Measurements from ENCODE around the gene SRPK3. TPM values are rescaled to one million over a fixed set of nuclear protein-coding genes. Genes with fewer than 3 reads are reported as not detected.
A peak's percentile ranks its signal among the peaks of the same experiment; 100 is the strongest.

The SRPK3 gene
- polyA plus RNA-seq, 1 of the 3 experiments (the other 2 are of a cell fraction), result 0.74 TPM

GRCh38 chrX:153772316-153773217 lies 8.3 kb upstream of the SRPK3 start:
- H3K79me2 ChIP-seq (ENCODE audit: insufficient read depth), result no peaks in the 10 kb centered on the region
- no peak overlapping the region for H3K9ac ChIP-seq
- H4K20me1 ChIP-seq (ENCODE audit: insufficient read depth), result no peaks in the 10 kb centered on the region
- no peak overlapping the region for H2AFZ ChIP-seq (ENCODE audit: low read depth)
- no peak overlapping the region for H3K4me2 ChIP-seq
- POLR2A ChIA-PET, result no interaction called here
- TF ChIP-seq FOXJ3 (CRISPR knock-in tag; IDR thresholded peaks at IDR 0.05), result no peak
- TF ChIP-seq GABPA (IDR thresholded peaks at IDR 0.05; ENCODE audit: low read depth), result no peak
- TF ChIP-seq SMC3 (IDR thresholded peaks at IDR 0.05; ENCODE audit: low read depth, low read length), result no peak
- no peak for TF ChIP-seq MXI1 (IDR thresholded peaks at IDR 0.05; ENCODE audit: low read depth, low read length)
- no peak for TF ChIP-seq EZH2phosphoT487 (IDR thresholded peaks at IDR 0.05; ENCODE audit: borderline replicate concordance, low read depth)
- no peaks in the 10 kb centered on the region for H3K27me3 ChIP-seq (ENCODE audit: insufficient read depth)
- CTCF ChIA-PET, result interaction anchor here (0.8 to 1.2 kb wide), 3 partner anchors 8 to 174 kb away, joined by 3 to 6 read pairs (median 5); partner anchors contain the start of gene PLXNB3
- H3K4me3 ChIP-seq (ENCODE audit: low read depth in 2 of 2, low read length in 1 of 2), result no peak overlapping the region
- H3F3A ChIP-seq (replicated peaks; ENCODE audit: insufficient read depth), result no peaks in the 10 kb centered on the region
- no peaks in the 10 kb centered on the region for H3K9me2 ChIP-seq
- H3K36me3 ChIP-seq (replicated peaks in 1 of 2; ENCODE audit: control insufficient read depth in 1 of 2, insufficient read depth in 2 of 2, low read length in 1 of 2), result peaks cover 0 to 4% of the 10 kb centered on the region in 2 experiments
- WGBS (ENCODE audit: low lambda C conversion rate), result 49% methylated on average over 6 of the region's 21 CpGs
- no peak overlapping the region for H3K27ac ChIP-seq (ENCODE audit: low read depth in 2 of 2, low read length in 1 of 2)
- H3K9me3 ChIP-seq, result no peaks in the 10 kb centered on the region
- H3K4me1 ChIP-seq (ENCODE audit: control insufficient read depth in 1 of 2, insufficient read depth in 2 of 2, low read depth in 1 of 2, low read length in 1 of 2), result no peaks in the 10 kb centered on the region
- peak; percentile 30 for DNase-seq

DNA sequence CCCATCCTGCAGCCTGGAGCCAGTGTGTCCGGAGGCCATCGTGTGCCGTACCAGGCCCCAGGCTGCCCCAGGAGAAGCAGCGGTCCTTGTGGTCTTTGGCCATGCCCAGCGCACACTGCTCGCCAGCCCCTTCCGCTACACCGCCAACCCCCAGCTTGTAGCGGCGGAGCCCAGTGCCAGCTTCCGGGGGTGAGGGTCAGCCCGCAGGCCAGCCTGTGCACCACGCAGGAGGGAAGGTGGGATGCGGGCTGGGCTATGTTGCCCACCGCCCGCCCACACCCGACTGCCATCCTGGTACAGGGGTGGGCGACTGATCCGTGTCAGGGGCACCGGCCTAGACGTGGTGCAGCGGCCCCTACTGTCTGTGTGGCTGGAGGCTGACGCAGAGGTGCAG lies 7.6 kb upstream of the SRPK3 start:
- POLR2A ChIA-PET, result no interaction called here
- Histone ChIP-seq H3K4me1 (ENCODE audit: control insufficient read depth in 1 of 2, insufficient read depth in 2 of 2, low read depth in 1 of 2, low read length in 1 of 2) (no peaks in the 10 kb centered on the region), H3K4me3 (ENCODE audit: low read depth in 2 of 2, low read length in 1 of 2) (no peak overlapping the region)

GRCh38 chrX:153773741-153774575 lies 6.9 kb upstream of the SRPK3 start:
- H3K27ac ChIP-seq (ENCODE audit: low read depth in 2 of 2, low read length in 1 of 2), result no peak overlapping the region
- ChIA-PET CTCF (interaction anchor here (1.3 kb wide), 1 partner anchor 149 kb away, joined by 3 read pairs; no protein-coding TSS in a partner anchor), POLR2A (no interaction called here)
- no peaks in the 10 kb centered on the region for H3K4me1 ChIP-seq (ENCODE audit: control insufficient read depth in 1 of 2, insufficient read depth in 2 of 2, low read depth in 1 of 2, low read length in 1 of 2)
- no peaks in the 10 kb centered on the region for H3K9me3 ChIP-seq
- 79% methylated on average over 18 of the region's 48 CpGs for WGBS (ENCODE audit: low lambda C conversion rate)
- H3K4me2 ChIP-seq, result no peak overlapping the region
- no peaks in the 10 kb centered on the region for H3K27me3 ChIP-seq (ENCODE audit: insufficient read depth)
- H4K20me1 ChIP-seq (ENCODE audit: insufficient read depth), result no peaks in the 10 kb centered on the region
- no peak overlapping the region for H3K9ac ChIP-seq
- H2AFZ ChIP-seq (ENCODE audit: low read depth), result no peak overlapping the region
- no peak overlapping the region for H3K4me3 ChIP-seq (ENCODE audit: low read depth in 2 of 2, low read length in 1 of 2)
- H3K9me2 ChIP-seq, result no peaks in the 10 kb centered on the region
- DNase-seq, result peak; percentile 36
- H3K36me3 ChIP-seq (replicated peaks in 1 of 2; ENCODE audit: control insufficient read depth in 1 of 2, insufficient read depth in 2 of 2, low read length in 1 of 2), result peaks cover 0 to 4% of the 10 kb centered on the region in 2 experiments
- no peaks in the 10 kb centered on the region for H3F3A ChIP-seq (replicated peaks; ENCODE audit: insufficient read depth)
- H3K79me2 ChIP-seq (ENCODE audit: insufficient read depth), result no peaks in the 10 kb centered on the region
- TF ChIP-seq SIN3A (IDR thresholded peaks at IDR 0.05; ENCODE audit: borderline replicate concordance, low read depth, low read length), result no peak
- no peak for TF ChIP-seq NRF1 (IDR thresholded peaks at IDR 0.05; ENCODE audit: low read depth, low read length)
- no peak for TF ChIP-seq FOXJ3 (CRISPR knock-in tag; IDR thresholded peaks at IDR 0.05)
- no peak for TF ChIP-seq MAX (IDR thresholded peaks at IDR 0.05; ENCODE audit: low read depth)
- no peak for TF ChIP-seq SMC3 (IDR thresholded peaks at IDR 0.05; ENCODE audit: low read depth, low read length)
- no peak for TF ChIP-seq RFX5 (IDR thresholded peaks at IDR 0.05; ENCODE audit: low read length)
- TF ChIP-seq ELF1 (IDR thresholded peaks at IDR 0.05), result no peak
- no peak for TF ChIP-seq FOSL2 (IDR thresholded peaks at IDR 0.05; ENCODE audit: borderline replicate concordance, low read depth)
- no peak for TF ChIP-seq USF2 (IDR thresholded peaks at IDR 0.05; ENCODE audit: borderline replicate concordance, low read depth, low read length)
- no peak for TF ChIP-seq YY1 (IDR thresholded peaks at IDR 0.05; ENCODE audit: low read depth)
- no peak for TF ChIP-seq GABPA (IDR thresholded peaks at IDR 0.05; ENCODE audit: low read depth)
- TF ChIP-seq, protein P1, sequence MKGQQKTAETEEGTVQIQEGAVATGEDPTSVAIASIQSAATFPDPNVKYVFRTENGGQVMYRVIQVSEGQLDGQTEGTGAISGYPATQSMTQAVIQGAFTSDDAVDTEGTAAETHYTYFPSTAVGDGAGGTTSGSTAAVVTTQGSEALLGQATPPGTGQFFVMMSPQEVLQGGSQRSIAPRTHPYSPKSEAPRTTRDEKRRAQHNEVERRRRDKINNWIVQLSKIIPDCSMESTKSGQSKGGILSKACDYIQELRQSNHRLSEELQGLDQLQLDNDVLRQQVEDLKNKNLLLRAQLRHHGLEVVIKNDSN (IDR thresholded peaks at IDR 0.05; ENCODE audit: borderline replicate concordance, low read depth), result no peak
- no peak for TF ChIP-seq TAF1 (IDR thresholded peaks at IDR 0.05; ENCODE audit: borderline replicate concordance, low read depth, low read length)

More for the DNA sequence above, 7.6 kb upstream of the SRPK3 start:
- Histone ChIP-seq H3K79me2 (ENCODE audit: insufficient read depth) (no peaks in the 10 kb centered on the region), H3K27ac (ENCODE audit: low read depth in 2 of 2, low read length in 1 of 2) (no peak overlapping the region), H3K27me3 (ENCODE audit: insufficient read depth) (no peaks in the 10 kb centered on the region), H2AFZ (ENCODE audit: low read depth) (no peak overlapping the region), H3K4me2 (no peak overlapping the region), H3K9me2 (no peaks in the 10 kb centered on the region), H3K9ac (no peak overlapping the region), H3F3A (replicated peaks; ENCODE audit: insufficient read depth) (no peaks in the 10 kb centered on the region), H3K36me3 (replicated peaks in 1 of 2; ENCODE audit: control insufficient read depth in 1 of 2, insufficient read depth in 2 of 2, low read length in 1 of 2) (peaks cover 0 to 4% of the 10 kb centered on the region in 2 experiments), H3K9me3 (no peaks in the 10 kb centered on the region), H4K20me1 (ENCODE audit: insufficient read depth) (no peaks in the 10 kb centered on the region)
- DNase-seq, result no peak
- WGBS (ENCODE audit: low lambda C conversion rate), result 50% methylated on average over 3 of the region's 23 CpGs
- CTCF ChIA-PET, result interaction anchor here (1.0 kb wide), 1 partner anchor 174 kb away, joined by 6 read pairs; no protein-coding TSS in a partner anchor
- TF ChIP-seq MEF2A (IDR thresholded peaks at IDR 0.05; ENCODE audit: borderline replicate concordance, low read depth), result no peak
- no peak for TF ChIP-seq TEAD4 (IDR thresholded peaks at IDR 0.05; ENCODE audit: borderline replicate concordance, insufficient read depth)
- no peak for TF ChIP-seq POLR2AphosphoS5 (IDR thresholded peaks at IDR 0.05; ENCODE audit: low read depth, low read length)
- TF ChIP-seq RXRA (IDR thresholded peaks at IDR 0.05; ENCODE audit: borderline replicate concordance, low read depth), result no peak
- no peak for TF ChIP-seq YY1 (IDR thresholded peaks at IDR 0.05; ENCODE audit: low read depth)
- TF ChIP-seq FOXM1 (IDR thresholded peaks at IDR 0.05; ENCODE audit: low read depth), result no peak
